Measurements from ENCODE around the gene HSPA8.
"Not testable (repeated sequence)": the region's sequence is repeated elsewhere in the genome, so short reads cannot be mapped to it uniquely, and the experiment has no call there.

HSPA8 gene

GRCh38 chr11:123061403-123062157 lies at the start of gene HSPA8:
Gene HSPA8, minus strand, starts transcription at chr11:123062136. Its CDS starts 812 bp downstream, at chr11:123061324.
- DNase-seq (ENCODE audit: low spot score in 2 of 2) (peak in 1 of 2 donors; percentile 26), ATAC-seq (ENCODE audit: low read depth) (no peak)
- H3K27ac Mint-ChIP-seq: peak within 1 kb of the TSS; percentile 100
- H3K4me1 Mint-ChIP-seq: peaks cover 57% of the 10 kb centered on the region
- H3K4me3 Mint-ChIP-seq: peak within 1 kb of the TSS; percentile 94
- peaks cover 50% of the 10 kb centered on the region for H3K36me3 Mint-ChIP-seq
- no peaks in the 10 kb centered on the region for H3K27me3 Mint-ChIP-seq
- no peaks in the 10 kb centered on the region for H3K9me3 Mint-ChIP-seq

- no peak overlapping the region for H3K4me3 Mint-ChIP-seq
- DNase-seq (ENCODE audit: low spot score in 2 of 2) (peak in 1 of 2 donors; percentile 18), ATAC-seq (ENCODE audit: low read depth) (peak; percentile 46)
- H3K4me1 Mint-ChIP-seq: peaks cover 2% of the 10 kb centered on the region
- peaks cover under 1% of the 10 kb centered on the region for H3K36me3 Mint-ChIP-seq
- H3K9me3 Mint-ChIP-seq: no peaks in the 10 kb centered on the region
- no peak overlapping the region for H3K27ac Mint-ChIP-seq
- H3K27me3 Mint-ChIP-seq: peaks cover 17% of the 10 kb centered on the region
Observed at GRCh38 chr11:123111465-123111864, 49.5 kb upstream of the HSPA8 start.

- Mint-ChIP-seq H3K36me3 (no peaks in the 10 kb centered on the region), H3K4me3 (no peak overlapping the region), H3K27ac (no peak overlapping the region), H3K4me1 (peaks cover 2% of the 10 kb centered on the region), H3K27me3 (peaks cover 17% of the 10 kb centered on the region), H3K9me3 (no peaks in the 10 kb centered on the region)
- DNase-seq (ENCODE audit: low spot score in 2 of 2) (no peak), ATAC-seq (ENCODE audit: low read depth) (no peak)
Observed at GRCh38 chr11:123110397-123110796, 48.5 kb upstream of the HSPA8 start.

GRCh38 chr11:123107945-123108495 lies 46.1 kb upstream of the HSPA8 start:
- H3K4me1 Mint-ChIP-seq: peaks cover 4% of the 10 kb centered on the region
- no peaks in the 10 kb centered on the region for H3K36me3 Mint-ChIP-seq
- H3K27me3 Mint-ChIP-seq: peaks cover 17% of the 10 kb centered on the region
- no peak overlapping the region for H3K27ac Mint-ChIP-seq
- H3K9me3 Mint-ChIP-seq: no peaks in the 10 kb centered on the region
- no peak overlapping the region for H3K4me3 Mint-ChIP-seq
- DNase-seq (ENCODE audit: low spot score in 2 of 2): no peak
- ATAC-seq (ENCODE audit: low read depth): no peak

GRCh38 chr11:123104697-123105096 lies 42.8 kb upstream of the HSPA8 start:
- Mint-ChIP-seq H3K27ac (no peak overlapping the region), H3K4me3 (no peak overlapping the region), H3K36me3 (no peaks in the 10 kb centered on the region), H3K4me1 (peaks cover 2% of the 10 kb centered on the region), H3K27me3 (peaks cover 16% of the 10 kb centered on the region), H3K9me3 (no peaks in the 10 kb centered on the region)
- ATAC-seq (ENCODE audit: low read depth) (no peak), DNase-seq (ENCODE audit: low spot score in 2 of 2) (no peak)

- ATAC-seq (ENCODE audit: low read depth) (peak; percentile 62), DNase-seq (ENCODE audit: low spot score in 2 of 2) (peak in 1 of 2 donors; percentile 8)
- H3K4me3 Mint-ChIP-seq: no peak overlapping the region
- no peaks in the 10 kb centered on the region for H3K36me3 Mint-ChIP-seq
- no peaks in the 10 kb centered on the region for H3K9me3 Mint-ChIP-seq
- no peak overlapping the region for H3K27ac Mint-ChIP-seq
- peaks cover 10% of the 10 kb centered on the region for H3K27me3 Mint-ChIP-seq
- H3K4me1 Mint-ChIP-seq: peaks cover 2% of the 10 kb centered on the region
Observed at GRCh38 chr11:123103326-123103980, 41.5 kb upstream of the HSPA8 start.

GRCh38 chr11:123100379-123101085 lies 38.6 kb upstream of the HSPA8 start:
- Mint-ChIP-seq H3K27ac (no peak overlapping the region), H3K4me1 (peaks cover 2% of the 10 kb centered on the region), H3K36me3 (no peaks in the 10 kb centered on the region), H3K27me3 (peaks cover 5% of the 10 kb centered on the region), H3K4me3 (no peak overlapping the region), H3K9me3 (no peaks in the 10 kb centered on the region)
- no peak for ATAC-seq (ENCODE audit: low read depth)
- no peak for DNase-seq (ENCODE audit: low spot score in 2 of 2)

- ATAC-seq (ENCODE audit: low read depth) (no peak), DNase-seq (ENCODE audit: low spot score in 2 of 2) (no peak)
- H3K4me3 Mint-ChIP-seq: no peak overlapping the region
- peaks cover 5% of the 10 kb centered on the region for H3K27me3 Mint-ChIP-seq
- H3K4me1 Mint-ChIP-seq: peaks cover 2% of the 10 kb centered on the region
- H3K27ac Mint-ChIP-seq: no peak overlapping the region
- no peaks in the 10 kb centered on the region for H3K36me3 Mint-ChIP-seq
- no peaks in the 10 kb centered on the region for H3K9me3 Mint-ChIP-seq
Observed at GRCh38 chr11:123098990-123099389, 37.1 kb upstream of the HSPA8 start.

- Mint-ChIP-seq H3K36me3 (no peaks in the 10 kb centered on the region), H3K27me3 (peaks cover 2% of the 10 kb centered on the region), H3K4me1 (no peaks in the 10 kb centered on the region), H3K4me3 (no peak overlapping the region), H3K27ac (no peak overlapping the region), H3K9me3 (no peaks in the 10 kb centered on the region)
- no peak for ATAC-seq (ENCODE audit: low read depth)
- no peak for DNase-seq (ENCODE audit: low spot score in 2 of 2)
Observed at GRCh38 chr11:123093739-123094138, 31.8 kb upstream of the HSPA8 start.

- ATAC-seq (ENCODE audit: low read depth): no peak
- Mint-ChIP-seq H3K4me3 (no peak overlapping the region), H3K27me3 (no peaks in the 10 kb centered on the region), H3K36me3 (no peaks in the 10 kb centered on the region), H3K4me1 (peaks cover 2% of the 10 kb centered on the region), H3K27ac (no peak overlapping the region), H3K9me3 (no peaks in the 10 kb centered on the region)
- no peak for DNase-seq (ENCODE audit: low spot score in 2 of 2)
Observed at GRCh38 chr11:123091506-123091905, 29.6 kb upstream of the HSPA8 start.

- H3K9me3 Mint-ChIP-seq; ATAC-seq (ENCODE audit: low read depth); H3K36me3 Mint-ChIP-seq; H3K4me3 Mint-ChIP-seq; H3K27me3 Mint-ChIP-seq; DNase-seq (ENCODE audit: low spot score in 2 of 2); H3K27ac Mint-ChIP-seq; H3K4me1 Mint-ChIP-seq: not testable (repeated sequence)
Observed at GRCh38 chr11:123090168-123090567, 28.2 kb upstream of the HSPA8 start.

GRCh38 chr11:123088896-123089295 lies 27.0 kb upstream of the HSPA8 start:
- not testable (repeated sequence) for H3K27ac Mint-ChIP-seq; H3K27me3 Mint-ChIP-seq; DNase-seq (ENCODE audit: low spot score in 2 of 2); H3K36me3 Mint-ChIP-seq; H3K9me3 Mint-ChIP-seq; H3K4me1 Mint-ChIP-seq; H3K4me3 Mint-ChIP-seq; ATAC-seq (ENCODE audit: low read depth)

- not testable (repeated sequence) for H3K4me3 Mint-ChIP-seq; H3K4me1 Mint-ChIP-seq; H3K9me3 Mint-ChIP-seq; H3K27me3 Mint-ChIP-seq; H3K36me3 Mint-ChIP-seq; DNase-seq (ENCODE audit: low spot score in 2 of 2); H3K27ac Mint-ChIP-seq
- peak; percentile 42 for ATAC-seq (ENCODE audit: low read depth)
Observed at GRCh38 chr11:123087657-123088056, 25.7 kb upstream of the HSPA8 start.

GRCh38 chr11:123086305-123086704 lies 24.4 kb upstream of the HSPA8 start:
- peaks cover 2% of the 10 kb centered on the region for H3K4me1 Mint-ChIP-seq

More at GRCh38 chr11:123086305-123086704, 24.4 kb upstream of the HSPA8 start:
- Mint-ChIP-seq H3K27me3 (no peaks in the 10 kb centered on the region), H3K36me3 (peaks cover 4% of the 10 kb centered on the region), H3K4me3 (no peak overlapping the region), H3K9me3 (peaks cover 1% of the 10 kb centered on the region), H3K27ac (no peak overlapping the region)
- no peak for DNase-seq (ENCODE audit: low spot score in 2 of 2)
- ATAC-seq (ENCODE audit: low read depth): no peak
